DMS153 (cell line): ENCODE measurements around the gene IMPG2.

ENCODE experiments used
- DNase-seq: peaks from one replicate; lab custom pipeline; 2025; lab: John Stamatoyannopoulos, UW

IMPG2 gene

GRCh38 chr3:101184111-101184510, 136.3 kb downstream of the IMPG2 start:
- no peak for DNase-seq

GRCh38 chr3:101183151-101183550, 137.2 kb downstream of the IMPG2 start:
- no peak for DNase-seq

GRCh38 chr3:101182734-101183133, 137.6 kb downstream of the IMPG2 start:
- DNase-seq, result no peak

GRCh38 chr3:101181801-101182200, 138.6 kb downstream of the IMPG2 start:
- no peak for DNase-seq

- no peak for DNase-seq
These were observed 140.7 kb downstream of the IMPG2 start for GRCh38 chr3:101179637-101180036.

- no peak for DNase-seq
These were observed 142.8 kb downstream of the IMPG2 start for GRCh38 chr3:101177577-101177976.
